ENCODE results near the gene CCDC12. TPM values are rescaled to one million over a fixed set of nuclear protein-coding genes. Genes with fewer than 3 reads are reported as not detected.

Gene CCDC12
- total RNA-seq, 1 experiment from 2014 or later, result 46.5 TPM

GRCh38 chr3:47003056-47003410, 26.5 kb upstream of the CCDC12 start:
- H3K4me3 ChIP-seq (replicated peaks in 1 of 2; ENCODE audit: low read depth in 1 of 2, low read length in 2 of 2), result no peak overlapping the region
- H3K79me2 ChIP-seq (ENCODE audit: insufficient read depth, low read length), result no peaks in the 10 kb centered on the region
- no peaks in the 10 kb centered on the region for H3K27me3 ChIP-seq (ENCODE audit: insufficient read depth, low read length)
- ChIA-PET CTCF (interaction anchor here (2.3 kb wide), 1 partner anchor 321 kb away, joined by 9 read pairs; no protein-coding TSS in a partner anchor), POLR2A (no interaction called here), RAD21 (ENCODE audit: low non-redundant PET in 1 of 2, low total read pairs in 2 of 2, uncharacterized antibody in 2 of 2, unreplicated experiment in 2 of 2) (no interaction called here)
- no peak overlapping the region for H3K4me2 ChIP-seq (ENCODE audit: low read length)
- no peak overlapping the region for H3K9ac ChIP-seq (ENCODE audit: low read length)
- H4K20me1 ChIP-seq (ENCODE audit: insufficient read depth), result no peaks in the 10 kb centered on the region
- peaks cover 0 to 14% of the 10 kb centered on the region in 2 experiments; a peak in 1 of 4 replicates for H3K4me1 ChIP-seq (ENCODE audit: control insufficient read depth in 1 of 2, insufficient read depth in 2 of 2, low read length in 2 of 2)
- ATAC-seq (no peak), DNase-seq (ENCODE audit: low read depth, low spot score) (no peak)
- no peak overlapping the region for H2AFZ ChIP-seq (ENCODE audit: low read depth, low read length, poor library complexity, severe bottlenecking)
- no TSS peak for BruUV-seq (replicated peaks)
- intact Hi-C loops (cut with micrococcal nuclease), result no loop called here
- H3K9me2 ChIP-seq (ENCODE audit: insufficient read depth), result no peaks in the 10 kb centered on the region
- H3K36me3 ChIP-seq (ENCODE audit: control insufficient read depth in 1 of 2, insufficient read depth in 2 of 2, low read length in 2 of 2), result peaks cover 0 to 24% of the 10 kb centered on the region in 2 experiments; a peak in 2 of 4 replicates
- H3K27ac ChIP-seq (ENCODE audit: low read depth, low read length), result no peak overlapping the region
- TF ChIP-seq, protein P1, sequence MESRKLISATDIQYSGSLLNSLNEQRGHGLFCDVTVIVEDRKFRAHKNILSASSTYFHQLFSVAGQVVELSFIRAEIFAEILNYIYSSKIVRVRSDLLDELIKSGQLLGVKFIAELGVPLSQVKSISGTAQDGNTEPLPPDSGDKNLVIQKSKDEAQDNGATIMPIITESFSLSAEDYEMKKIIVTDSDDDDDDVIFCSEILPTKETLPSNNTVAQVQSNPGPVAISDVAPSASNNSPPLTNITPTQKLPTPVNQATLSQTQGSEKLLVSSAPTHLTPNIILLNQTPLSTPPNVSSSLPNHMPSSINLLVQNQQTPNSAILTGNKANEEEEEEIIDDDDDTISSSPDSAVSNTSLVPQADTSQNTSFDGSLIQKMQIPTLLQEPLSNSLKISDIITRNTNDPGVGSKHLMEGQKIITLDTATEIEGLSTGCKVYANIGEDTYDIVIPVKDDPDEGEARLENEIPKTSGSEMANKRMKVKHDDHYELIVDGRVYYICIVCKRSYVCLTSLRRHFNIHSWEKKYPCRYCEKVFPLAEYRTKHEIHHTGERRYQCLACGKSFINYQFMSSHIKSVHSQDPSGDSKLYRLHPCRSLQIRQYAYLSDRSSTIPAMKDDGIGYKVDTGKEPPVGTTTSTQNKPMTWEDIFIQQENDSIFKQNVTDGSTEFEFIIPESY (IDR thresholded peaks at IDR 0.05; ENCODE audit: extremely low read depth, insufficient replicate concordance, low read length), result no peak
- TF ChIP-seq ELF1 (IDR thresholded peaks at IDR 0.05; ENCODE audit: borderline replicate concordance, low read depth) (no peak), YY1 (IDR thresholded peaks at IDR 0.05; ENCODE audit: extremely low read depth, insufficient replicate concordance, low read depth, low read length) (no peak), SIN3A (IDR thresholded peaks at IDR 0.05; ENCODE audit: low read depth) (no peak), SP1 (IDR thresholded peaks at IDR 0.05; ENCODE audit: low read depth) (no peak), RAD21 (IDR thresholded peaks at IDR 0.05; ENCODE audit: low read depth) (no peak), ZNF274 (IDR thresholded peaks at IDR 0.05; ENCODE audit: low read depth, low read length) (no peak), JUND (IDR thresholded peaks at IDR 0.05) (no peak), POLR2A (IDR thresholded peaks at IDR 0.05; ENCODE audit: borderline replicate concordance, extremely low read depth, insufficient read depth, insufficient read length) (no peak), TCF7L2 (IDR thresholded peaks at IDR 0.05; ENCODE audit: borderline replicate concordance, extremely low read depth, insufficient read depth, insufficient read length) (no peak), MAX (IDR thresholded peaks at IDR 0.05) (no peak), EZH2 (IDR thresholded peaks at IDR 0.05) (no peak), EGR1 (IDR thresholded peaks at IDR 0.05; ENCODE audit: low read depth) (no peak), POLR2AphosphoS5 (IDR thresholded peaks at IDR 0.05; ENCODE audit: low read depth, low read length) (no peak), ZFX (IDR thresholded peaks at IDR 0.05) (no peak), SRF (IDR thresholded peaks at IDR 0.05; ENCODE audit: low read depth) (no peak), FOSL1 (IDR thresholded peaks at IDR 0.05; ENCODE audit: low read depth) (no peak)
- TF ChIP-seq, protein P2, sequence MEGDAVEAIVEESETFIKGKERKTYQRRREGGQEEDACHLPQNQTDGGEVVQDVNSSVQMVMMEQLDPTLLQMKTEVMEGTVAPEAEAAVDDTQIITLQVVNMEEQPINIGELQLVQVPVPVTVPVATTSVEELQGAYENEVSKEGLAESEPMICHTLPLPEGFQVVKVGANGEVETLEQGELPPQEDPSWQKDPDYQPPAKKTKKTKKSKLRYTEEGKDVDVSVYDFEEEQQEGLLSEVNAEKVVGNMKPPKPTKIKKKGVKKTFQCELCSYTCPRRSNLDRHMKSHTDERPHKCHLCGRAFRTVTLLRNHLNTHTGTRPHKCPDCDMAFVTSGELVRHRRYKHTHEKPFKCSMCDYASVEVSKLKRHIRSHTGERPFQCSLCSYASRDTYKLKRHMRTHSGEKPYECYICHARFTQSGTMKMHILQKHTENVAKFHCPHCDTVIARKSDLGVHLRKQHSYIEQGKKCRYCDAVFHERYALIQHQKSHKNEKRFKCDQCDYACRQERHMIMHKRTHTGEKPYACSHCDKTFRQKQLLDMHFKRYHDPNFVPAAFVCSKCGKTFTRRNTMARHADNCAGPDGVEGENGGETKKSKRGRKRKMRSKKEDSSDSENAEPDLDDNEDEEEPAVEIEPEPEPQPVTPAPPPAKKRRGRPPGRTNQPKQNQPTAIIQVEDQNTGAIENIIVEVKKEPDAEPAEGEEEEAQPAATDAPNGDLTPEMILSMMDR (IDR thresholded peaks at IDR 0.05 in 2 of 3, conservative IDR thresholded peaks at IDR 0.05 in 1 of 3; ENCODE audit: borderline replicate concordance in 1 of 3, insufficient read depth in 1 of 3, low read depth in 2 of 3, low read length in 2 of 3), result no peak
- no peaks in the 10 kb centered on the region for H3K9me3 ChIP-seq (ENCODE audit: control insufficient read depth in 1 of 2, insufficient read depth in 1 of 2, low read depth in 1 of 2, low read length in 2 of 2)
